Measurements from ENCODE around the gene TMED1.

DNA sequence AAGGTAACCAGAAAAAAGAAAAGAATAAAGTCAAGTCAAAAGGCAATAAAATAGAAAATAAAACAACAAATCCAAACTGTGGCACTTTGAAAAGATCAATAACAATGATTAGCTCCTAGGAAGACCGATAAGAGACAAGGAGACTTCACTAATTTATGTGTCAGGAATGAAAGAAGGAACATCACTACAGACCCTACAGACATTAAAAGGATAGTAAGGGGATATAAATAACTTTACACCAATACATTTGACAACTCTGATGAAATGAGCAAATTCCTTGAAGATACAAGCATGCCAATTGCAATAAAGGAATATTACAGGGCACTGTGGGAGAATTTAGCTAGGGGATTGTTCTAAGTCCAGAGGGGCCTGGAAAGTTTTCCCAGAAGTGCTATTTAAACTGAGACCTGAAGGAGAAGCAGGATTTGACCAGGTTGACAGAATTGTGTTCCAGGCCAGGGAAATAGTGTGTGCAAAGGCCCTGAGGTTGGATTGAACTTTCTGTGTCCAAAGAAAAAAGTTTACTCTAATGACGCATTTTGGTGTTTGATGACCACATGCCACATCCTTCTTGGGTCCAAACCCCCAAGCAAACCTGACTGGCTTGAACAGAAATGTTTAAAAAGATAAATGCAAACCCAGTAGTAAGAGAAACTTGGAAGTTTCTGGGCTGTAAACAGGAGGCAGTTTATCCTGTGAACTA, 10.6 kb upstream of the TMED1 start:
- TF ChIP-seq CTCF (IDR thresholded peaks at IDR 0.05 in 2 of 3, conservative IDR thresholded peaks at IDR 0.05 in 1 of 3; ENCODE audit: borderline replicate concordance in 1 of 3, insufficient read depth in 1 of 3, low read depth in 2 of 3, low read length in 2 of 3) (no peak), RAD21 (IDR thresholded peaks at IDR 0.05; ENCODE audit: low read depth) (no peak), CBX3 (IDR thresholded peaks at IDR 0.05; ENCODE audit: low read depth) (no peak), POLR2AphosphoS5 (IDR thresholded peaks at IDR 0.05; ENCODE audit: low read depth, low read length) (no peak), POLR2A (IDR thresholded peaks at IDR 0.05; ENCODE audit: borderline replicate concordance, extremely low read depth, insufficient read depth, insufficient read length) (no peak), TCF7L2 (IDR thresholded peaks at IDR 0.05; ENCODE audit: borderline replicate concordance, extremely low read depth, insufficient read depth, insufficient read length) (no peak), ATF3 (IDR thresholded peaks at IDR 0.05) (no peak), YY1 (IDR thresholded peaks at IDR 0.05; ENCODE audit: extremely low read depth, insufficient replicate concordance, low read depth, low read length) (no peak), JUND (IDR thresholded peaks at IDR 0.05) (no peak), SIN3A (IDR thresholded peaks at IDR 0.05; ENCODE audit: low read depth) (no peak), SRF (IDR thresholded peaks at IDR 0.05; ENCODE audit: low read depth) (no peak)
- TF ChIP-seq, protein P1, sequence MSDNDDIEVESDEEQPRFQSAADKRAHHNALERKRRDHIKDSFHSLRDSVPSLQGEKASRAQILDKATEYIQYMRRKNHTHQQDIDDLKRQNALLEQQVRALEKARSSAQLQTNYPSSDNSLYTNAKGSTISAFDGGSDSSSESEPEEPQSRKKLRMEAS (IDR thresholded peaks at IDR 0.05) = no peak
